Measurements from ENCODE around the gene MICALL1. TPM values are rescaled to one million over a fixed set of nuclear protein-coding genes. Genes with fewer than 3 reads are reported as not detected.
"Not testable (repeated sequence)": the region's sequence is repeated elsewhere in the genome, so short reads cannot be mapped to it uniquely, and the experiment has no call there.

Gene MICALL1
- total and polyA plus RNA-seq, 3 donors from 2014 or later = 25.2 to 38.0 (median 30.8) TPM

DNA sequence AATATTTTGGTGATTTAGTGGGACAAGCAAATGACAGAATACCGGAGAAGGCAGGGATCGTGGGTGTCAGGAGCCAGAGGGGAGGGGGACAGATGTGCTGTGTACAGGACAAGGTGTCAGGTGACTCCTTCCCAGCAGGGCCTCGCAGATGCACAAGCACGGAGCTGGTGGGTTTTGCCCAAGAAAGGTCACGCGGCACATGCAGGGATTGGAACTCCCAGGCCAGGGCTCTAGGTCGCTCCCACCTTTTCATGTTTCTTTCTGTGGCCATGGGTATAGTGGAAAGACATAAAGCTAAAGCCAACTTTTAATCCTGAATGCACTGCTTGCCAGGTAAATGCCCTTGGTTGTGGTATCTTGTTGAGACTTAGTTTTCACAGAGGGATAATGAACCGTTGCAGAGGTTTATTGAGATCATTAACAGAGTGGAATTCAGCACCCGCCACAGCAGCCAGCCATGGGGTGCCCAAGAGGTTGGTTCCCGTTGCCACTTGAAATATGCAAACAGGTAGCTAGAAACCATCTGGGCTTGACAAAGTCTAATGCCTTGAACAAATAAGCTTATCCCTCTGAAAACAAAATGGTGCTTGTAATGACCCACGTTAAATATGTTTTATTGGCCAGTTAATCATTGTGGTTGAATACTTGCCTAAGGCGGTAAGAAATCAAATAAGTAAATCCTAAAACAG is 37.2 kb downstream of the MICALL1 start:
- no peak for DNase-seq
- 90 to 93% methylated on average over 12 of the region's 12 CpGs for WGBS, 2 donors
- intact Hi-C loops (cut with DNase I; ENCODE audit: low total_unique reads) = no loop called here
- no peaks in the 10 kb centered on the region for H3K4me1 ChIP-seq
- TF ChIP-seq, protein P1, sequence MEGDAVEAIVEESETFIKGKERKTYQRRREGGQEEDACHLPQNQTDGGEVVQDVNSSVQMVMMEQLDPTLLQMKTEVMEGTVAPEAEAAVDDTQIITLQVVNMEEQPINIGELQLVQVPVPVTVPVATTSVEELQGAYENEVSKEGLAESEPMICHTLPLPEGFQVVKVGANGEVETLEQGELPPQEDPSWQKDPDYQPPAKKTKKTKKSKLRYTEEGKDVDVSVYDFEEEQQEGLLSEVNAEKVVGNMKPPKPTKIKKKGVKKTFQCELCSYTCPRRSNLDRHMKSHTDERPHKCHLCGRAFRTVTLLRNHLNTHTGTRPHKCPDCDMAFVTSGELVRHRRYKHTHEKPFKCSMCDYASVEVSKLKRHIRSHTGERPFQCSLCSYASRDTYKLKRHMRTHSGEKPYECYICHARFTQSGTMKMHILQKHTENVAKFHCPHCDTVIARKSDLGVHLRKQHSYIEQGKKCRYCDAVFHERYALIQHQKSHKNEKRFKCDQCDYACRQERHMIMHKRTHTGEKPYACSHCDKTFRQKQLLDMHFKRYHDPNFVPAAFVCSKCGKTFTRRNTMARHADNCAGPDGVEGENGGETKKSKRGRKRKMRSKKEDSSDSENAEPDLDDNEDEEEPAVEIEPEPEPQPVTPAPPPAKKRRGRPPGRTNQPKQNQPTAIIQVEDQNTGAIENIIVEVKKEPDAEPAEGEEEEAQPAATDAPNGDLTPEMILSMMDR (IDR thresholded peaks at IDR 0.05) = no peak
- no peak for TF ChIP-seq POLR2A (IDR thresholded peaks at IDR 0.05)
- H3K4me3 ChIP-seq = no peak overlapping the region
- no peaks in the 10 kb centered on the region for H3K36me3 ChIP-seq (ENCODE audit: low read depth, missing control alignments)
- H3K27me3 ChIP-seq = no peaks in the 10 kb centered on the region
- no peaks in the 10 kb centered on the region for H3K9me3 ChIP-seq
- no peak overlapping the region for H3K27ac ChIP-seq

DNA sequence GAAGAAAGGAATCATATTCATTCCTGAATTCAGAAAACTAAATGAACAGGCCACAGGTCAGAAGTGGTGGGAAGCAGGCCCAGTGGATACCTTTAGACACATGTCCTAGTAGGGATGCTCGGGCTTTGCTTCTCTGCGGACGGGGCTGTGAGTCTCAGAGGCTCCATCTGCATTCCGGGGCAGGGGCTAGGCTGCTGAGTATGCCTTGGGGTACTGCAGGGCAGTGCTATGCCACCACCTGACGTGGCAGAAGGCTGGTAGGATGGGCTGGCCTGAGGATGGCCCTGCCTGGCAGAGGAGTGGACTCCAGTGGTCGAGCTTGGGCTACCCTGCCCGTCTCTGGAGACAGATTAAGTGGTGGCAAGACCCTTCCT is 37.7 kb downstream of the MICALL1 start:
- TF ChIP-seq POLR2A (IDR thresholded peaks at IDR 0.05) = no peak
- TF ChIP-seq, protein P1 (IDR thresholded peaks at IDR 0.05) = no peak
- intact Hi-C loops (cut with DNase I; ENCODE audit: low total_unique reads) = no loop called here
- no peak overlapping the region for H3K27ac ChIP-seq
- H3K9me3 ChIP-seq = no peaks in the 10 kb centered on the region
- no peaks in the 10 kb centered on the region for H3K4me1 ChIP-seq
- WGBS, 2 donors = 90 to 95% methylated on average over 7 of the region's 7 CpGs
- no peak for DNase-seq
- no peaks in the 10 kb centered on the region for H3K27me3 ChIP-seq
- no peaks in the 10 kb centered on the region for H3K36me3 ChIP-seq (ENCODE audit: low read depth, missing control alignments)
- no peak overlapping the region for H3K4me3 ChIP-seq

DNA sequence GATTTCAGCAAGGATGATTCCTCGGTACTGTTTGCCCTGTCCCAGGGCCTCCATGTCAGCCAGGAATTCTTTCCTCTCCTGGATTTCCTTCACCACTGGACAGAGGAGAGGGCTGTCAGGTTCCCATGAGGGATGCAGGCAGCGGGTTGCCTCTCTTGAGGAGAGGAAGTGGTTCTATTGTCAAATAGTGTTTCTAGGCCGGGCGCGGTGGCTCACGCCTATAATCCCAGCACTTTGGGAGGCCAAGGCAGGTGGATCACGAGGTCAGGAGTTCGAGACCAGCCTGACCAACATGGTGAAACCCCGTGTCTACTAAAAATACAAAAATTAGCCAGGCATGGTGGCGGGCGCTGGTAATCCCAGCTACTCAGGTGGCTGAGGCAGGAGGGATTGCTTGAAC is 38.3 kb downstream of the MICALL1 start:
- DNase-seq; H3K4me3 ChIP-seq; H3K4me1 ChIP-seq; H3K27me3 ChIP-seq; H3K9me3 ChIP-seq; H3K36me3 ChIP-seq (ENCODE audit: low read depth, missing control alignments); H3K27ac ChIP-seq; intact Hi-C loops (cut with DNase I; ENCODE audit: low total_unique reads): not testable (repeated sequence)
- 95 to 97% methylated on average over 11 of the region's 11 CpGs for WGBS, 2 donors

DNA sequence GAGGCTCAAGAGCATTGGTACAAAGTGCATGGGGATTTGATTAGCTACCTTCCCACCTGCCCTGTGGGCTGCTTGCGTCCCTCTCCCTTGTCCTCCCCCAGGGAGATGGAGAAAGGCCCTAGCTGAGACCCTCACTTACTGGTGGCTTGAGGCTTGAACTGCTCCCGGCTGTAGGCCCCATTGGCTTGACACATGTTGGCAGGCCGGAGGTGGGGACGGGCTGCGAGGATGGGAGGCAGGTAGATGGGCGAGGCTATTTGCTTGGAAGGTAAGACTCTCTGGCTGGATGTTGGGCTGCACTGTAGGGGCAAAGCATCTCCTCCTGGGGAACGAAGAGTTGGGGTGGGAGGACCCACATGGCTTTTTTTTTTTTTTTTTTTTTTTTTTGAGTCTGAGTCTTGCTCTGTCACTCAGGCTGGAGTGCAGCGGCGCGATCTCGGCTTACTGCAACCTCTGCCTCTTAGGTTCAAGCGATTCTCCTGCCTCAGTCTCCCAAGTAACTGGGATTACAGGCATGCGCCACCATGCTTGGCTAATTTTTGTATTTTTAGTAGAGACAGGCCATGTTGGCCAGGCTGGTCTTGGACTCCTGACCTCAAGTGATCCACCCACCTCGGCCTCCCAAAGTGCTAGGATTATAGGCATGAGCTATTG is 41.2 kb downstream of the MICALL1 start:
- WGBS, 2 donors = 91 to 93% methylated on average over 14 of the region's 14 CpGs
- intact Hi-C loops (cut with DNase I; ENCODE audit: low total_unique reads) = not testable (repeated sequence)

DNA sequence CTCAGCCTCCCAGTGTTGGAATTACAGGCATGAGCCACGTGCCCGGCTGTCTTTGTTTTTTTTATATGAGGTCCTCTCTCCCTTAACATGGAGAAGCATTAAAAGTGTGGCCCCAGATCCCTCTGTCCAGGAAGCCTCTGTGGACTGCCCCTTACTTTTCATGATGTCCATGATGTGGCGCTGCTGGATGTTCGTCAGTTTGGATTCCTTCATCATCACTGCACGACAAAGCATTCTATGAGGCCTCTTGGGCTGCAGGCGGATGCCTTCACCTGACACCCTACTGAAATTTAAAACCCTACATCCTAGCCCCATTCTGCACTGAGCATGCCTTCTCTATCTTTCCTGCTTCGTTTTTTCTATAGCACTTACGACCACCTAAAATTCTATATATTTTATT is 45.2 kb downstream of the MICALL1 start:
- Histone ChIP-seq H3K4me1 (peaks cover 14% of the 10 kb centered on the region), H3K27me3 (no peaks in the 10 kb centered on the region), H3K9me3 (no peaks in the 10 kb centered on the region), H3K36me3 (ENCODE audit: low read depth, missing control alignments) (no peaks in the 10 kb centered on the region), H3K27ac (no peak overlapping the region), H3K4me3 (no peak overlapping the region)
- intact Hi-C loops (cut with DNase I; ENCODE audit: low total_unique reads) = no loop called here
- DNase-seq = no peak
- WGBS, 2 donors = 66 to 70% methylated on average over 8 of the region's 8 CpGs
- TF ChIP-seq POLR2A (IDR thresholded peaks at IDR 0.05) = no peak
- TF ChIP-seq, protein P1 (IDR thresholded peaks at IDR 0.05) = no peak

More for the DNA sequence above, 41.2 kb downstream of the MICALL1 start:
- not testable (repeated sequence) for H3K4me3 ChIP-seq; DNase-seq; H3K4me1 ChIP-seq; H3K36me3 ChIP-seq (ENCODE audit: low read depth, missing control alignments); H3K27me3 ChIP-seq; H3K9me3 ChIP-seq; H3K27ac ChIP-seq

DNA sequence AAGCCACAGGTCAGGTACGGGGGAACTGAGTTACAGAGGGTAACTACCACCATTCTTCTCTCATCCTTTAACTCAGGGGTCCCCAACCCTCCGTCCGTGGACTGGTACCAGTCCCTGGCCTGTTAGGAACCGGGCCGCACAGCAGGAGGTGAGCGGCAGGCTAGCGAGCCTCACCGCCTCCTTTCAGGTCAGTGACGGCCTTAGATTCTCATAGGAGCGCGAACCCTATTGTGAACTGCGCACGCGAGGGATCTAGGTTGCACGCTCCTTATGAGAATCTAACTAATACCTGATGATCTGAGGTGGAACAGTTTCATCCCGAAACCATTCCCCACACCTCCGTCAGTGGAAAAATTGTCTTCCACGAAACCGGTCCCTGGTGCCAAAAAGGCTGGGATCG is 46.5 kb downstream of the MICALL1 start:
- H3K27me3 ChIP-seq; H3K27ac ChIP-seq; H3K9me3 ChIP-seq; H3K36me3 ChIP-seq (ENCODE audit: low read depth, missing control alignments); DNase-seq; intact Hi-C loops (cut with DNase I; ENCODE audit: low total_unique reads): not testable (repeated sequence)
- Histone ChIP-seq H3K4me1 (peaks cover 14% of the 10 kb centered on the region), H3K4me3 (peak overlapping the region; percentile 87 to 88)
- WGBS, 2 donors = 4 to 6% methylated on average over 8 to 20 of the region's 20 CpGs
